ENCODE data around the gene PPIP5K2.

DNA sequence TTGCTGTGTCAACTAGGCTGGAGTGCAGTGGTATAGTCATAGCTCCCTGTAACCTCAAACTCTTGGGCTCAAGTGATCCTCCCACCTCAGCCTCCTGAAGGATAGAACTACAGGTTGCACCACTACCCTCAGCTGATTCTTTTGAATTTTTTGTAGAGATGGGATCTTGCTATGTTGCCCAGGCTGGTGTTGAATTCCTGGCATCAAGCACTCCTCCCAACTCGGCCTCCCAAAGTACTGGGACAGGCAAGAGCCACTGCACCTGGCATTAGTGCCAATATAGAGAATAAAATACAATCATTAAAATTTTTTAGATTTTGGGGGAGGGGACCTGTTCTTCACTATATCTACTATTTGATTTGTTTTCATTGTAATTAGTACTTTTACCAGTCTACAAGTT lies 15.4 kb downstream of the PPIP5K2 start:
- TF ChIP-seq POLR2A (IDR thresholded peaks at IDR 0.05; ENCODE audit: low read depth, low read length) (no peak), MYC (IDR thresholded peaks at IDR 0.05; ENCODE audit: low read depth, low read length) (no peak), POLR2AphosphoS5 (IDR thresholded peaks at IDR 0.05; ENCODE audit: insufficient read depth, low read depth, low read length) (no peak), EZH2 (IDR thresholded peaks at IDR 0.05; ENCODE audit: borderline replicate concordance, low read depth, low read length, severe bottlenecking) (no peak), JUN (IDR thresholded peaks at IDR 0.05; ENCODE audit: borderline replicate concordance, insufficient read depth, insufficient read length, low read depth) (no peak), FOS (IDR thresholded peaks at IDR 0.05; ENCODE audit: borderline replicate concordance, insufficient read depth, low read length) (no peak), GATA2 (IDR thresholded peaks at IDR 0.05; ENCODE audit: insufficient read depth, insufficient read length, low read depth, low read length) (no peak)
- TF ChIP-seq, protein P1, sequence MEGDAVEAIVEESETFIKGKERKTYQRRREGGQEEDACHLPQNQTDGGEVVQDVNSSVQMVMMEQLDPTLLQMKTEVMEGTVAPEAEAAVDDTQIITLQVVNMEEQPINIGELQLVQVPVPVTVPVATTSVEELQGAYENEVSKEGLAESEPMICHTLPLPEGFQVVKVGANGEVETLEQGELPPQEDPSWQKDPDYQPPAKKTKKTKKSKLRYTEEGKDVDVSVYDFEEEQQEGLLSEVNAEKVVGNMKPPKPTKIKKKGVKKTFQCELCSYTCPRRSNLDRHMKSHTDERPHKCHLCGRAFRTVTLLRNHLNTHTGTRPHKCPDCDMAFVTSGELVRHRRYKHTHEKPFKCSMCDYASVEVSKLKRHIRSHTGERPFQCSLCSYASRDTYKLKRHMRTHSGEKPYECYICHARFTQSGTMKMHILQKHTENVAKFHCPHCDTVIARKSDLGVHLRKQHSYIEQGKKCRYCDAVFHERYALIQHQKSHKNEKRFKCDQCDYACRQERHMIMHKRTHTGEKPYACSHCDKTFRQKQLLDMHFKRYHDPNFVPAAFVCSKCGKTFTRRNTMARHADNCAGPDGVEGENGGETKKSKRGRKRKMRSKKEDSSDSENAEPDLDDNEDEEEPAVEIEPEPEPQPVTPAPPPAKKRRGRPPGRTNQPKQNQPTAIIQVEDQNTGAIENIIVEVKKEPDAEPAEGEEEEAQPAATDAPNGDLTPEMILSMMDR (IDR thresholded peaks at IDR 0.05; ENCODE audit: extremely low read depth in 1 of 2, insufficient read depth in 1 of 2, low read depth in 1 of 2, low read length in 2 of 2), result no peak
- TF ChIP-seq, protein P2, sequence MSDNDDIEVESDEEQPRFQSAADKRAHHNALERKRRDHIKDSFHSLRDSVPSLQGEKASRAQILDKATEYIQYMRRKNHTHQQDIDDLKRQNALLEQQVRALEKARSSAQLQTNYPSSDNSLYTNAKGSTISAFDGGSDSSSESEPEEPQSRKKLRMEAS (IDR thresholded peaks at IDR 0.05; ENCODE audit: insufficient read depth, insufficient read length), result no peak
